A549 (cell line): ENCODE measurements around the gene ZPR1. TPM values are rescaled to one million over a fixed set of nuclear protein-coding genes. Genes with fewer than 3 reads are reported as not detected.

Experiments used
- ATAC-seq, 2 experiments: fragments of 200-7000 bp in 1 of 2; fragments of >200 bp in 1 of 2; cut with Nextera tagmentation in 1 of 2; cut with Tn5 transposase in 1 of 2; 3 replicates each; pipeline versions ENCODE4 v1.8.0 to v1.9.1; 2018 to 2020; ENCODE audit warnings: mild to moderate bottlenecking in 1 of 2, moderate library complexity in 1 of 2
- CTCF ChIA-PET: fragments of 300-600 bp; sonication (Branson Sonifier 250); formaldehyde crosslinking; extraction: SDS; loops from one replicate; lab custom pipeline; 2021; ENCODE audit warnings: antibody characterized with exemption, inconsistent platforms; lab: Yijun Ruan, JAX
- POLR2A ChIA-PET: fragments of 350-600 bp; formaldehyde crosslinking; extraction: SDS; loops from one replicate; lab custom pipeline; 2021; ENCODE audit warnings: antibody characterized with exemption, inconsistent platforms; lab: Yijun Ruan, JAX
- DNase-seq, 2 experiments: peaks; one replicate each; pipeline versions ENCODE4 v3.0.0 to v3.0.0-alpha.2; 2011 to 2016; ENCODE audit warnings: low read depth in 1 of 2, low spot score in 1 of 2
- FAIRE-seq: peaks from 2 replicates; lab custom pipeline; 2011; peaks lifted over from hg19 to GRCh38; lab: Jason Lieb, UNC
- H3K27ac ChIP-seq, 2 experiments: fragments of >200 bp; sonication (Bioruptor Twin); formaldehyde crosslinking; 3 replicates each; pipeline ENCODE4 v1.5.1; 2016 to 2017
- H3K4me1 ChIP-seq: fragments of >200 bp; sonication (Bioruptor Twin); formaldehyde crosslinking; 3 replicates; pipeline ENCODE4 v1.6.1; 2016
- H3K4me2 ChIP-seq: fragments of >200 bp; sonication (Bioruptor Twin); formaldehyde crosslinking; 3 replicates; pipeline ENCODE4 v1.6.1; 2016
- H3K4me3 ChIP-seq: fragments of >200 bp; sonication (Bioruptor Twin); formaldehyde crosslinking; 3 replicates; pipeline ENCODE4 v1.5.1; 2016
- H3K9me3 ChIP-seq: fragments of >200 bp; sonication (Bioruptor Twin); formaldehyde crosslinking; 3 replicates; pipeline ENCODE4 v1.6.1; 2016
- BHLHE40 ChIP-seq: IDR thresholded peaks from 2 replicates; pipeline ENCODE4 v1.6.1; 2012; ENCODE audit warnings: low read depth, low read length, inconsistent platforms
- CBX8 ChIP-seq: fragments of 200-600 bp; sonication (generic); IDR thresholded peaks from 2 replicates; pipeline ENCODE4 v1.6.1; 2016
- HDAC2 ChIP-seq: fragments of 200-600 bp; sonication (generic); IDR thresholded peaks from 2 replicates; pipeline ENCODE4 v1.6.1; 2016
- JUN ChIP-seq, 2 experiments: fragments of >200 bp; sonication (Bioruptor Twin); formaldehyde crosslinking; IDR thresholded peaks; 2 replicates in 1 of 2; 3 replicates in 1 of 2; pipeline ENCODE4 v1.6.1; 2016 to 2017
- JUNB ChIP-seq: fragments of >200 bp; sonication (Bioruptor Twin); formaldehyde crosslinking; IDR thresholded peaks from 2 replicates; pipeline ENCODE4 v1.6.1; 2016
- NPAS2 ChIP-seq: fragments of 250-450 bp; sonication (Bioruptor Pico); IDR thresholded peaks from 2 replicates; pipeline ENCODE4 v1.8.0; 2022; ENCODE audit warnings: mild to moderate bottlenecking, moderate library complexity, borderline replicate concordance
- NR3C1 ChIP-seq: fragments of >200 bp; sonication (Bioruptor Twin); formaldehyde crosslinking; IDR thresholded peaks from 3 replicates; pipeline ENCODE4 v1.6.1; 2017
- PHF8 ChIP-seq: fragments of 200-600 bp; sonication (generic); IDR thresholded peaks from 2 replicates; pipeline ENCODE4 v1.6.1; 2016; ENCODE audit warnings: low read depth, mild to moderate bottlenecking, antibody characterized with exemption, moderate library complexity, borderline replicate concordance
- POLR2A ChIP-seq: IDR thresholded peaks from 2 replicates; pipeline ENCODE4 v1.6.1; 2012; ENCODE audit warnings: mild to moderate bottlenecking, low read length
- POLR2AphosphoS2 ChIP-seq: conservative IDR thresholded peaks from 2 replicates; pipeline ENCODE4 v1.6.1; 2012; ENCODE audit warnings: low read length, improper control_type of control experiment, inconsistent platforms
- RAD21 ChIP-seq, 2 experiments: fragments of >200 bp in 1 of 2; sonication (Bioruptor Twin) in 1 of 2; formaldehyde crosslinking in 1 of 2; IDR thresholded peaks in 1 of 2; conservative IDR thresholded peaks in 1 of 2; 2 replicates in 1 of 2; 3 replicates in 1 of 2; pipeline ENCODE4 v1.6.1; 2012 to 2018; ENCODE audit warnings: inconsistent platforms in 1 of 2
- RFX5 ChIP-seq: fragments of 450-650 bp; IDR thresholded peaks from 2 replicates; pipeline ENCODE4 v1.7.1; 2014; ENCODE audit warnings: antibody characterized with exemption, mild to moderate bottlenecking, moderate library complexity
- SMC3 ChIP-seq: fragments of >200 bp; sonication (Bioruptor Twin); formaldehyde crosslinking; IDR thresholded peaks from 3 replicates; pipeline ENCODE4 v1.6.1; 2018; ENCODE audit warnings: inconsistent platforms
- TFCP2L1 ChIP-seq: fragments of 250-450 bp; sonication (Bioruptor Pico); IDR thresholded peaks from 2 replicates; pipeline ENCODE4 v1.5.0; 2021; ENCODE audit warnings: mild to moderate bottlenecking
- WGBS: methylation state at CpG from one replicate; pipeline ENCODE4 v1.1.6; 2017; ENCODE audit errors: missing lambda C conversion rate; 5-methylcytosine and 5-hydroxymethylcytosine counted together
- polyA plus RNA-seq, 4 experiments: library from polyadenylated mRNA; depleted of rRNA in 3 of 4; stranded (reverse); fragments of >200 nt; fragmentation: RNase III in 1 of 4; extraction: RNeasy Plus Mini Kit Qiagen cat#74134 plus additional on column Dnase treatment in 1 of 4; gene quantifications; 2 replicates in 3 of 4; 3 replicates in 1 of 4; pipeline ENCODE4 v1.2.3, GENCODE V29; 2011 to 2017
- TF ChIP-seq, protein P1 (sequence below): IDR thresholded peaks from 2 replicates; pipeline ENCODE4 v1.6.1; 2012
- TF ChIP-seq, protein P2 (sequence below): fragments of 250-450 bp; sonication (Bioruptor Pico); IDR thresholded peaks from 2 replicates; pipeline ENCODE4 v1.5.0; 2021; ENCODE audit warnings: mild to moderate bottlenecking, moderate library complexity, borderline replicate concordance
- TF ChIP-seq, protein P3 (sequence below): IDR thresholded peaks from 2 replicates; pipeline ENCODE4 v1.6.1; 2012; ENCODE audit warnings: low read depth, borderline replicate concordance
- TF ChIP-seq, protein P4 (sequence below): fragments of >200 bp; sonication (Bioruptor Twin); formaldehyde crosslinking; IDR thresholded peaks from 3 replicates; pipeline ENCODE4 v1.5.1; 2016
- TF ChIP-seq, protein P5 (sequence below): fragments of 200-600 bp; sonication (generic); IDR thresholded peaks from 2 replicates; pipeline ENCODE4 v1.6.1; 2016; ENCODE audit warnings: antibody characterized with exemption, mild to moderate bottlenecking, moderate library complexity
- TF ChIP-seq, protein P6 (sequence below): IDR thresholded peaks from 2 replicates; pipeline ENCODE4 v1.6.1; 2012

The ZPR1 gene
- polyA plus RNA-seq, 2 of the 4 experiments (the other 2 are of a cell fraction) = 44.1 to 65.6 TPM

DNA sequence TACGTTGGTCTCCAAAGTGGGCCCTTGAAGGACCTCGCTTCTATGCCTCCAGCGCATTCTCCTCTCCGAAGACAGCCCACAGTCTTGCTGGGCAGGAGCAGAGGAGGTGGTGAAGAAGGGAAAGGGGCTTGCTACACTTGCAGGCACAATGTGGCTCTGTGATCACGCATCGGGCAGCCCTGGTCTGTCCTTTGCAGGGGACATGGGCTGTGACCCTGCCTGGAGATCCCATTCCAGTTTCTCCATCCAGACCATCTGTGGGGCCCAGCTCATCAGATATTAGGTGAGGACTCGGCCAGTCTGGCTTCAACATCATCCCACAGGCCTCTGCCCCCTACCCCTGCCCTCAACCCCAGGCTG lies 48.8 kb upstream of the ZPR1 start (continued):
- TF ChIP-seq BHLHE40 = no peak
- TF ChIP-seq NR3C1 = no peak
- no peak for TF ChIP-seq JUNB
- no peak for TF ChIP-seq PHF8
- no peak for TF ChIP-seq HDAC2
- TF ChIP-seq TFCP2L1 (CRISPR knock-in tag) = no peak

DNA sequence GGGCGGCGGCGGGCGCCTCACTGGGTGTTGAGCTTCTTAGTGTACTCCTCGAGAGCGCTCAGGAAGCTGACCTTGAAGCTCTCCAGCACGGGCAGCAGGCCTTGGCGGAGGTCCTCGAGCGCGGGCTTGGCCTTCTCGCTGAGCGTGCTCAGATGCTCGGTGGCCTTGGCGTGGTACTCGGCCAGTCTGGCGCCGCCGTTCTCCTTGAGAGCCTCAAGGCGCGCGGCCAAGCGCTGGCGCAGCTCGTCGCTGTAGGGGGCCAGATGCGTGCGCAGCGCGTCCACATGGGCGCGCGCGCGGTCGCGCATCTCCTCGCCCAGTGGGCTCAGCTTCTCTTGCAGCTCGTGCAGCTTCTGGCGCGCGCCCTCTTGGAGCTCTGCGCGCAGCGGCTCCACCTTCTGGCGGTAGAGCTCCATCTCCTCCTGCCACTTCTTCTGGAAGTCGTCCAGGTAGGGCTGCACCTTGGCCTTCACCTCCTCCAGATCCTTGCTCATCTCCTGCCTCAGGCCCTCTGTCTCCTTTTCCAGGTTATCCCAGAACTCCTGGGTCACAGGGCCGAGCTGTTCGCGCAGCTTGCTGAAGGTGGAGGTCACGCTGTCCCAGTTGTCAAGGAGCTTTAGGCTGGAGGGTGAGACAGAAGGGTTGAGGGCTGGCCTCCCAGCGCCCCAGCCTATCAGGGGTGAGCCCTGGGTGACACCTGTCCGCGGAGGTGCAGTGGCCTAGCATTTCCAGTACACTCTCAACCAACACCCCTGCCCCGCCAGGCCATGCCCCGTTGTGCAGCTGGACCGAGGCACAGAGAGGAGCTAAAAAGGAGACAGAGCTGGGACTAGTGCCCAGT lies 48.2 kb upstream of the ZPR1 start:
- TF ChIP-seq HDAC2 (peak; percentile 61; the same call in 1 of the 2 replicates), RAD21 (conservative IDR thresholded peaks at IDR 0.05 in 1 of 2, IDR thresholded peaks at IDR 0.05 in 1 of 2) (peak; percentile 52 to 63), CBX8 (no peak), JUN (IDR thresholded peaks at IDR 0.05) (peak in 1 of 2 experiments; percentile 52; a peak in 1 of 5 replicates), NPAS2 (CRISPR knock-in tag) (no peak), RFX5 (no peak), POLR2A (peak; percentile 41), SMC3 (peak; percentile 64)
- TF ChIP-seq, protein P1, sequence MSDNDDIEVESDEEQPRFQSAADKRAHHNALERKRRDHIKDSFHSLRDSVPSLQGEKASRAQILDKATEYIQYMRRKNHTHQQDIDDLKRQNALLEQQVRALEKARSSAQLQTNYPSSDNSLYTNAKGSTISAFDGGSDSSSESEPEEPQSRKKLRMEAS = peak; percentile 86
- TF ChIP-seq, protein P2, sequence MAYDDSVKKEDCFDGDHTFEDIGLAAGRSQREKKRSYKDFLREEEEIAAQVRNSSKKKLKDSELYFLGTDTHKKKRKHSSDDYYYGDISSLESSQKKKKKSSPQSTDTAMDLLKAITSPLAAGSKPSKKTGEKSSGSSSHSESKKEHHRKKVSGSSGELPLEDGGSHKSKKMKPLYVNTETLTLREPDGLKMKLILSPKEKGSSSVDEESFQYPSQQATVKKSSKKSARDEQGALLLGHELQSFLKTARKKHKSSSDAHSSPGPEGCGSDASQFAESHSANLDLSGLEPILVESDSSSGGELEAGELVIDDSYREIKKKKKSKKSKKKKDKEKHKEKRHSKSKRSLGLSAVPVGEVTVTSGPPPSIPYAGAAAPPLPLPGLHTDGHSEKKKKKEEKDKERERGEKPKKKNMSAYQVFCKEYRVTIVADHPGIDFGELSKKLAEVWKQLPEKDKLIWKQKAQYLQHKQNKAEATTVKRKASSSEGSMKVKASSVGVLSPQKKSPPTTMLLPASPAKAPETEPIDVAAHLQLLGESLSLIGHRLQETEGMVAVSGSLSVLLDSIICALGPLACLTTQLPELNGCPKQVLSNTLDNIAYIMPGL (CRISPR knock-in tag) = no peak
- TF ChIP-seq, protein P3, sequence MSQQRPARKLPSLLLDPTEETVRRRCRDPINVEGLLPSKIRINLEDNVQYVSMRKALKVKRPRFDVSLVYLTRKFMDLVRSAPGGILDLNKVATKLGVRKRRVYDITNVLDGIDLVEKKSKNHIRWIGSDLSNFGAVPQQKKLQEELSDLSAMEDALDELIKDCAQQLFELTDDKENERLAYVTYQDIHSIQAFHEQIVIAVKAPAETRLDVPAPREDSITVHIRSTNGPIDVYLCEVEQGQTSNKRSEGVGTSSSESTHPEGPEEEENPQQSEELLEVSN = peak; percentile 90; the same call in 1 of the 2 replicates
- TF ChIP-seq, protein P4, sequence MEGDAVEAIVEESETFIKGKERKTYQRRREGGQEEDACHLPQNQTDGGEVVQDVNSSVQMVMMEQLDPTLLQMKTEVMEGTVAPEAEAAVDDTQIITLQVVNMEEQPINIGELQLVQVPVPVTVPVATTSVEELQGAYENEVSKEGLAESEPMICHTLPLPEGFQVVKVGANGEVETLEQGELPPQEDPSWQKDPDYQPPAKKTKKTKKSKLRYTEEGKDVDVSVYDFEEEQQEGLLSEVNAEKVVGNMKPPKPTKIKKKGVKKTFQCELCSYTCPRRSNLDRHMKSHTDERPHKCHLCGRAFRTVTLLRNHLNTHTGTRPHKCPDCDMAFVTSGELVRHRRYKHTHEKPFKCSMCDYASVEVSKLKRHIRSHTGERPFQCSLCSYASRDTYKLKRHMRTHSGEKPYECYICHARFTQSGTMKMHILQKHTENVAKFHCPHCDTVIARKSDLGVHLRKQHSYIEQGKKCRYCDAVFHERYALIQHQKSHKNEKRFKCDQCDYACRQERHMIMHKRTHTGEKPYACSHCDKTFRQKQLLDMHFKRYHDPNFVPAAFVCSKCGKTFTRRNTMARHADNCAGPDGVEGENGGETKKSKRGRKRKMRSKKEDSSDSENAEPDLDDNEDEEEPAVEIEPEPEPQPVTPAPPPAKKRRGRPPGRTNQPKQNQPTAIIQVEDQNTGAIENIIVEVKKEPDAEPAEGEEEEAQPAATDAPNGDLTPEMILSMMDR = peak; percentile 58
- CTCF ChIA-PET = interaction anchor here (0.6 to 3.7 kb wide), 29 partner anchors 9 to 399 kb away, joined by 3 to 56 read pairs (median 4); partner anchors contain the start of genes APOA4, APOA5 and BUD13
- H3K9me3 ChIP-seq = no peaks in the 10 kb centered on the region
- H3K27ac ChIP-seq = peak overlapping the region; percentile 20 to 79; a peak in 5 of 6 replicates
- 0 out of 3 replicates have a peak, but pooled peaks cover 4% of the 10 kb centered on the region for H3K4me1 ChIP-seq
- peak overlapping the region; percentile 27 for H3K4me3 ChIP-seq
- FAIRE-seq = no peak
- peak; percentile 67 to 89 for DNase-seq
- 33% methylated on average over 3 of the region's 57 CpGs for WGBS
- peak overlapping the region; percentile 72 for H3K4me2 ChIP-seq
- POLR2A ChIA-PET = interaction anchor here (0.5 to 1.5 kb wide), 6 partner anchors 30 to 63 kb away, joined by 3 to 10 read pairs (median 4); partner anchors contain the start of genes APOA5, BUD13 and ZPR1
- peak; percentile 87 to 92 for ATAC-seq

DNA sequence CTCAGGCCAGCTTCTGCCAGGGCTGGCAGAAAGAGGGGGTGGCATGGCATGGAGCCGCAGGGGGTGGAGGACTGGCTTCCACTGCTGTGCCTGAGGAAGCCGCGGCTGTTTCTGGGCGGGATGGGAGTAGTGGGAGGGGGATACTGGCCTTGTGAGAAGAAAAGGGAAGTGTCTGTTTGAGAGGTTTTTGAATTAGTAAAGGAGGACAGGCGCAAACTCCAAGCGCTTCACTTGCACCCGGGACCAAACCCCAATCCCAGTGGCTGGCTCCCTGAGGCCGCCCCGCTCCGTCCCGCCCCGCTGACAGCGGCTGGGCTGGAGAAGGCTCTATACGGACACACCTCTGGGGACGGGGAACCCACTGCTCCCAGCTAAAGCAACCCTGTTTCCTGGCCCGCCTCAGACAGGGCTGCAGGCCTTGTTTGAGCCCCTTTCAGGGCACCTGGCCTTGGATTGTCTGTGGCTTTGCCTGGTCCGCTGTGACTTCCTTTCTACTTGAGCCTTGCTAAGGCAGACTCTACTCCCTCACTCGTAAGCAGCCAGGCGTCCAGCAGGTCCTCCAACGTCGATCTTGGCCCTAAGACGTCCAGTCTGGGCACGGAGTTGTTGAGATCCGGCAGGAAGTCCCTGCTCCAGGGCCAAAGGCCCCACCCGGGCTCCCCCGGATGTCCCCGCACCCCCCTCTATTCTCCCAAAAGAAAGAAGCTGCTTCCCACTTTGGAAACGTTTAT lies 47.4 kb upstream of the ZPR1 start:
- no peak for DNase-seq
- H3K9me3 ChIP-seq = no peaks in the 10 kb centered on the region
- POLR2A ChIA-PET = interaction anchor here (0.5 to 1.5 kb wide), 6 partner anchors 30 to 62 kb away, joined by 3 to 10 read pairs (median 4); partner anchors contain the start of genes APOA5, BUD13 and ZPR1
- WGBS = 90% methylated on average over 18 of the region's 28 CpGs
- peak overlapping the region; percentile 27 for H3K4me3 ChIP-seq
- 0 out of 3 replicates have a peak, but pooled peaks cover 4% of the 10 kb centered on the region for H3K4me1 ChIP-seq
- H3K27ac ChIP-seq = peak overlapping the region; percentile 20 to 79; a peak in 5 of 6 replicates
- H3K4me2 ChIP-seq = peak overlapping the region; percentile 72
- CTCF ChIA-PET = interaction anchor here (0.7 to 3.7 kb wide), 25 partner anchors 8 to 400 kb away, joined by 3 to 56 read pairs (median 4); partner anchors contain the start of genes APOA4, APOA5 and BUD13
- no peak for FAIRE-seq
- no peak for ATAC-seq
- TF ChIP-seq, protein P5, sequence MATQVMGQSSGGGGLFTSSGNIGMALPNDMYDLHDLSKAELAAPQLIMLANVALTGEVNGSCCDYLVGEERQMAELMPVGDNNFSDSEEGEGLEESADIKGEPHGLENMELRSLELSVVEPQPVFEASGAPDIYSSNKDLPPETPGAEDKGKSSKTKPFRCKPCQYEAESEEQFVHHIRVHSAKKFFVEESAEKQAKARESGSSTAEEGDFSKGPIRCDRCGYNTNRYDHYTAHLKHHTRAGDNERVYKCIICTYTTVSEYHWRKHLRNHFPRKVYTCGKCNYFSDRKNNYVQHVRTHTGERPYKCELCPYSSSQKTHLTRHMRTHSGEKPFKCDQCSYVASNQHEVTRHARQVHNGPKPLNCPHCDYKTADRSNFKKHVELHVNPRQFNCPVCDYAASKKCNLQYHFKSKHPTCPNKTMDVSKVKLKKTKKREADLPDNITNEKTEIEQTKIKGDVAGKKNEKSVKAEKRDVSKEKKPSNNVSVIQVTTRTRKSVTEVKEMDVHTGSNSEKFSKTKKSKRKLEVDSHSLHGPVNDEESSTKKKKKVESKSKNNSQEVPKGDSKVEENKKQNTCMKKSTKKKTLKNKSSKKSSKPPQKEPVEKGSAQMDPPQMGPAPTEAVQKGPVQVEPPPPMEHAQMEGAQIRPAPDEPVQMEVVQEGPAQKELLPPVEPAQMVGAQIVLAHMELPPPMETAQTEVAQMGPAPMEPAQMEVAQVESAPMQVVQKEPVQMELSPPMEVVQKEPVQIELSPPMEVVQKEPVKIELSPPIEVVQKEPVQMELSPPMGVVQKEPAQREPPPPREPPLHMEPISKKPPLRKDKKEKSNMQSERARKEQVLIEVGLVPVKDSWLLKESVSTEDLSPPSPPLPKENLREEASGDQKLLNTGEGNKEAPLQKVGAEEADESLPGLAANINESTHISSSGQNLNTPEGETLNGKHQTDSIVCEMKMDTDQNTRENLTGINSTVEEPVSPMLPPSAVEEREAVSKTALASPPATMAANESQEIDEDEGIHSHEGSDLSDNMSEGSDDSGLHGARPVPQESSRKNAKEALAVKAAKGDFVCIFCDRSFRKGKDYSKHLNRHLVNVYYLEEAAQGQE = no peak
- TF ChIP-seq, protein P6, sequence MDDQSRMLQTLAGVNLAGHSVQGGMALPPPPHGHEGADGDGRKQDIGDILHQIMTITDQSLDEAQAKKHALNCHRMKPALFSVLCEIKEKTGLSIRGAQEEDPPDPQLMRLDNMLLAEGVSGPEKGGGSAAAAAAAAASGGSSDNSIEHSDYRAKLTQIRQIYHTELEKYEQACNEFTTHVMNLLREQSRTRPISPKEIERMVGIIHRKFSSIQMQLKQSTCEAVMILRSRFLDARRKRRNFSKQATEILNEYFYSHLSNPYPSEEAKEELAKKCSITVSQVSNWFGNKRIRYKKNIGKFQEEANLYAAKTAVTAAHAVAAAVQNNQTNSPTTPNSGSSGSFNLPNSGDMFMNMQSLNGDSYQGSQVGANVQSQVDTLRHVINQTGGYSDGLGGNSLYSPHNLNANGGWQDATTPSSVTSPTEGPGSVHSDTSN = no peak
- TF ChIP-seq POLR2AphosphoS2 = no peak
- TF ChIP-seq, protein P2 (CRISPR knock-in tag) = no peak
